Measurements from ENCODE around the gene OR2A12. TPM values are rescaled to one million over a fixed set of nuclear protein-coding genes. Genes with fewer than 3 reads are reported as not detected.

The OR2A12 gene
- total and polyA plus RNA-seq, 2 of the 13 experiments (the other 11 are each of a cell fraction or from before 2014, with no cell fraction given): 0.18 TPM; not detected in 1

DNA sequence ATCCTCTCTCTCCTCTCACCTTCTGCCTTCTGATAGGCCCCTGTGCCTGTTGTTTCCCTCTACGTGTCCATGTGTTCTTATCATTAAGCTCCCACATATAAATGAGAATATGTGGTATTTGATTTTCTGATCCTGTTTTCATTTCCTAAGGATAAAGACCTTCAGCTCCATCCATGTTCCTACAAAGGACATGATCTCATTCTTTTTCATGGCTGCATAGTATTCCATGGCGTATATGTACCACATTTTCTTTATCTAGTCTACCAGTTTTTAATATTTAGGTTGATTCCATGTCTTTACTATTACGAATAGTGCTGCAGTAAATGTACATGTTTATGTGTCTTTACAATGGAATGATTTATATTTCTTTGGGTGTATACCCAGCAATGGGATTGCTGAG lies 4.6 kb downstream of the OR2A12 start (continued):
- TF ChIP-seq JUND (CRISPR knock-in tag; IDR thresholded peaks at IDR 0.05) (no peak), ZNF775 (CRISPR knock-in tag; IDR thresholded peaks at IDR 0.05; ENCODE audit: borderline replicate concordance) (no peak)

DNA sequence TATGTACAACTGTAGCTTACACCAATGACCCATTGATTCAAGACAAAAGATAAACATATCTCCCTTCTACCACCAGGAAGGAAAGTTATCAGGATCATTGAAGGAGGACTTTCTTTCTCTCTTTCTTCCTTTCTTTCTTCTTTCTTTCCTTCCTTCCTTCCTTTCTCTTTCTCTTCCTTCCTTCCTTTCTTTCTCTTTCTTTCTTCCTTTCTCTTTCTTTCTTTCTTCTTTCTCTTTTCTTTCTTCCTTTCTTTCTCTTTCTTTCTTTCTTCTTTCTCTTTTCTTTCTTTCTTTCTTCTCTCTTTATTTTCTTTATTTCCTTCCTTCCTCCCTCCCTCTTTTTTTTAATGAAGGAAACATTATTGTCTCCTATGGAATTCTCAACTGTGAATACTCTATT lies 12.7 kb downstream of the OR2A12 start:
- ATAC-seq (no peak), FAIRE-seq (no peak), DNase-seq (ENCODE audit: low spot score) (no peak)
- H3K9ac ChIP-seq (ENCODE audit: insufficient read depth, low read depth, low read length): no peak overlapping the region
- POLR2A ChIA-PET: no interaction called here
- H3K4me3 ChIP-seq (replicated peaks in 1 of 3; ENCODE audit: insufficient read depth in 1 of 3, low read depth in 2 of 3, low read length in 3 of 3): no peak overlapping the region
- no peaks in the 10 kb centered on the region for H3K36me3 ChIP-seq (replicated peaks in 1 of 2; ENCODE audit: control insufficient read depth in 1 of 2, insufficient read depth in 2 of 2, low read length in 2 of 2)
- H3K79me2 ChIP-seq (ENCODE audit: insufficient read depth, low read length): no peaks in the 10 kb centered on the region
- in situ Hi-C loops (cut with HindIII; ENCODE audit: extremely low pct_ligation_motif_present, low pct_unique_long_range_greater_than_20kb): no loop called here
- no peak for TF ChIP-seq ZNF180 (CRISPR knock-in tag; IDR thresholded peaks at IDR 0.05; ENCODE audit: borderline replicate concordance, low read depth)
- no peak for TF ChIP-seq ELF4 (CRISPR knock-in tag; IDR thresholded peaks at IDR 0.05; ENCODE audit: borderline replicate concordance)
- TF ChIP-seq RCOR2 (CRISPR knock-in tag; IDR thresholded peaks at IDR 0.05): no peak
- no peak for TF ChIP-seq ZNF777 (CRISPR knock-in tag; IDR thresholded peaks at IDR 0.05)
- no peak for TF ChIP-seq ZNF580 (CRISPR knock-in tag; IDR thresholded peaks at IDR 0.05; ENCODE audit: borderline replicate concordance, low read depth)
- no peak for TF ChIP-seq HNRNPL (IDR thresholded peaks at IDR 0.05; ENCODE audit: low read depth, low read length)
- TF ChIP-seq NRL (CRISPR knock-in tag; IDR thresholded peaks at IDR 0.05; ENCODE audit: borderline replicate concordance): no peak
- no peak for TF ChIP-seq CREB1 (IDR thresholded peaks at IDR 0.05)
- no peak for TF ChIP-seq CREB1 (CRISPR knock-in tag; IDR thresholded peaks at IDR 0.05)
- no peak for TF ChIP-seq GFI1 (CRISPR knock-in tag; IDR thresholded peaks at IDR 0.05; ENCODE audit: borderline replicate concordance)
- no peak for TF ChIP-seq ZNF550 (CRISPR knock-in tag; IDR thresholded peaks at IDR 0.05; ENCODE audit: borderline replicate concordance)
- no peak for TF ChIP-seq NCOA1 (CRISPR knock-in tag; IDR thresholded peaks at IDR 0.05)
- no peak for TF ChIP-seq ASH2L (IDR thresholded peaks at IDR 0.05; ENCODE audit: insufficient read length, low read depth, low read length)
- TF ChIP-seq TBX2 (CRISPR knock-in tag; IDR thresholded peaks at IDR 0.05; ENCODE audit: borderline replicate concordance): no peak
- BruUV-seq (replicated peaks): no TSS peak
- intact Hi-C loops (cut with micrococcal nuclease; ENCODE audit: unreplicated experiment): no loop called here
- CTCF ChIA-PET (ENCODE audit: low intra/inter-chr PET ratio, low total read pairs): no interaction called here
- H3K4me1 ChIP-seq (ENCODE audit: insufficient read depth, low read length): no peaks in the 10 kb centered on the region
- H3K27ac ChIP-seq (ENCODE audit: extremely low read length, insufficient read depth, low read length): no peak overlapping the region
- no peaks in the 10 kb centered on the region for H3K27me3 ChIP-seq (ENCODE audit: control insufficient read depth in 1 of 2, insufficient read depth in 2 of 2, low read length in 2 of 2)
- H3K4me2 ChIP-seq (ENCODE audit: low read depth, low read length): no peak overlapping the region
- H3K9me3 ChIP-seq (ENCODE audit: low read length): no peaks in the 10 kb centered on the region
- no peaks in the 10 kb centered on the region for H4K20me1 ChIP-seq (ENCODE audit: insufficient read depth, low read length)
- H2AFZ ChIP-seq (ENCODE audit: low read length): no peak overlapping the region
